ENCODE measurements around the gene KIAA1217.

The KIAA1217 gene

DNA sequence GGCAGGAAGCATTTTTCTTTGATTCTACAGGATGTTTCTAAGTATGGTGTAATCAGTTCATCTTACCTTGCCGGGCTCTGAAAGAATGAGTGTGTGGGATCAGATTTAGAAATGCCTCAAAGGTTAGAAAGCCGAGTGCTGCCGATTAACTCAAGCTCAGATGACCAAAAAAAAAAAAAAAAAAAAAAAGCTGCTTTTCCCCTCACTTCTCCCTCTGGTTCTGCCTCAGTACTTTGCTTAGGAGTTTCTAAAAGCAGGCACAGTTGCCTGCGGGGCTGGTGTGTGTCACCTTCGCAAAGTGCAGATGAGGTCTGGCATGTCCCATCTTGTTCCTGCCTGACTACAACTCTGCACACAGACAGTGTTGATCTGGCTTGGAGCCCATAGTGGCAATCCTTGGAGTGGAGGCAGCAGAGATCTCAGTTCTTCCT is 47.0 kb downstream of the KIAA1217 start (continued):
- TF ChIP-seq, protein P1, sequence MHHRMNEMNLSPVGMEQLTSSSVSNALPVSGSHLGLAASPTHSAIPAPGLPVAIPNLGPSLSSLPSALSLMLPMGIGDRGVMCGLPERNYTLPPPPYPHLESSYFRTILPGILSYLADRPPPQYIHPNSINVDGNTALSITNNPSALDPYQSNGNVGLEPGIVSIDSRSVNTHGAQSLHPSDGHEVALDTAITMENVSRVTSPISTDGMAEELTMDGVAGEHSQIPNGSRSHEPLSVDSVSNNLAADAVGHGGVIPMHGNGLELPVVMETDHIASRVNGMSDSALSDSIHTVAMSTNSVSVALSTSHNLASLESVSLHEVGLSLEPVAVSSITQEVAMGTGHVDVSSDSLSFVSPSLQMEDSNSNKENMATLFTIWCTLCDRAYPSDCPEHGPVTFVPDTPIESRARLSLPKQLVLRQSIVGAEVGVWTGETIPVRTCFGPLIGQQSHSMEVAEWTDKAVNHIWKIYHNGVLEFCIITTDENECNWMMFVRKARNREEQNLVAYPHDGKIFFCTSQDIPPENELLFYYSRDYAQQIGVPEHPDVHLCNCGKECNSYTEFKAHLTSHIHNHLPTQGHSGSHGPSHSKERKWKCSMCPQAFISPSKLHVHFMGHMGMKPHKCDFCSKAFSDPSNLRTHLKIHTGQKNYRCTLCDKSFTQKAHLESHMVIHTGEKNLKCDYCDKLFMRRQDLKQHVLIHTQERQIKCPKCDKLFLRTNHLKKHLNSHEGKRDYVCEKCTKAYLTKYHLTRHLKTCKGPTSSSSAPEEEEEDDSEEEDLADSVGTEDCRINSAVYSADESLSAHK (tag by site-specific recombination; IDR thresholded peaks at IDR 0.05), result peak; percentile 71; the same call in 1 of the 2 replicates
- TF ChIP-seq KLF9 (tag by site-specific recombination; IDR thresholded peaks at IDR 0.05; ENCODE audit: low read depth), result no peak
- 0 out of 2 replicates have a peak, but pooled peaks have one; percentile 29 for TF ChIP-seq ZNF146 (tag by site-specific recombination; IDR thresholded peaks at IDR 0.05)
- TF ChIP-seq ZBTB1 (tag by site-specific recombination; IDR thresholded peaks at IDR 0.05), result no peak
- no peak for TF ChIP-seq ZNF416 (tag by site-specific recombination; IDR thresholded peaks at IDR 0.05)

DNA sequence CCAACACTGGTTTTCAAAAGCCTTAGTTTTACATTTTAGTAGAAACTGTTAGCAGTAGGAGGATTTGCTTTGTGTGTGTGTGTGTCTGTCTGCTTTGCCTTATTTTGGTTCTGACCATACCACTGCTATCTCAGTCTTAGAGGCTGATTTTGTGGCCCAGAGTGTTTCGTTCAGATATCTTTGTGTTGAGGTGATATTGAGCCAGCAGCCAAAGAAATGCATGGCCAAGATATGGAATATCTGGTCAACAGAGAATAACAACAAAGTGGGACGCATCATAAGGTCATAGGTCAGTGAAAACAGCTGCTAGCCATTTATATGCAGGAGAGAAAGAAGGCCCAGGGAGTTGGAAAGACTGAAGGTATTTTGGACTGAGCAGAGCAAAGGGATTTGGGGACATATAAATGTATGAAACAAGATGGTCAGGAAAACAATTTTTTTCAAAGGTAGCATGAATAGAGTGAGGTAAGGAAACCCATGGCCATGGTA is 47.7 kb downstream of the KIAA1217 start:
- Histone ChIP-seq H3K36me3 (ENCODE audit: control insufficient read depth in 2 of 2, insufficient read depth in 1 of 2, low read length in 2 of 2) (no peaks in the 10 kb centered on the region), H3K27ac (ENCODE audit: extremely low read depth, low read depth, low read length) (no peak overlapping the region), H3K4me1 (ENCODE audit: control insufficient read depth, insufficient read depth, low read length) (peaks cover 5% of the 10 kb centered on the region; the same call in 1 of the 2 replicates), H3K9me3 (ENCODE audit: control insufficient read depth, insufficient read depth, low read depth, low read length) (no peaks in the 10 kb centered on the region), H3K4me3 (ENCODE audit: low read depth, low read length) (no peak overlapping the region)
- no peak for TF ChIP-seq PRDM1 (tag by site-specific recombination; IDR thresholded peaks at IDR 0.05)
- no peak for TF ChIP-seq GLIS1 (tag by site-specific recombination; IDR thresholded peaks at IDR 0.05)
- POLR2A ChIA-PET, result no interaction called here
- CTCF ChIA-PET, result no interaction called here

DNA sequence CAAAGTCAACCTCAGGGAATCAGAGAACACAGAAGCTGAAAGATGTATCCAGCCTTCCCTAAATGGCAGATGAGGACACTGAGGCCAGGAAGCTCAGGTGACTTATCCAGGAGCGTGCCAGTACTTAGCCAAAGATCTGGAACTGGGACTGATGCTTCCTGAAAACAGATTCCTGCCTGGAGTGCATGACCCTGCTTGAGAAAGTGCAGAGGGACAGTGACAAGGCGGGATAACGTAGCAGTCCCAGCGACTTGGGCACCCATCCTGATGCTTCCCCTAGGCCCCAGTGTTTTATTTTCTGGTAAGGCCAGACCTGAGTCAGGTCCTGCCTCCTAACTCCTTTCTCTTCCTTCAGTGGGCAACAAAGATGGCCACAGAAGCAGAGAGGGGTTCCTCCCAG is 48.6 kb downstream of the KIAA1217 start:
- Histone ChIP-seq H3K4me3 (ENCODE audit: low read depth, low read length) (no peak overlapping the region), H3K9me3 (ENCODE audit: control insufficient read depth, insufficient read depth, low read depth, low read length) (no peaks in the 10 kb centered on the region), H3K36me3 (ENCODE audit: control insufficient read depth in 2 of 2, insufficient read depth in 1 of 2, low read length in 2 of 2) (no peaks in the 10 kb centered on the region), H3K4me1 (ENCODE audit: control insufficient read depth, insufficient read depth, low read length) (peaks cover 5% of the 10 kb centered on the region; the same call in 1 of the 2 replicates), H3K27ac (ENCODE audit: extremely low read depth, low read depth, low read length) (no peak overlapping the region)
- ChIA-PET CTCF (interaction anchor here (0.7 kb wide), 1 partner anchor 337 kb away, joined by 4 read pairs; no protein-coding TSS in a partner anchor), POLR2A (no interaction called here)
- TF ChIP-seq, protein P2, sequence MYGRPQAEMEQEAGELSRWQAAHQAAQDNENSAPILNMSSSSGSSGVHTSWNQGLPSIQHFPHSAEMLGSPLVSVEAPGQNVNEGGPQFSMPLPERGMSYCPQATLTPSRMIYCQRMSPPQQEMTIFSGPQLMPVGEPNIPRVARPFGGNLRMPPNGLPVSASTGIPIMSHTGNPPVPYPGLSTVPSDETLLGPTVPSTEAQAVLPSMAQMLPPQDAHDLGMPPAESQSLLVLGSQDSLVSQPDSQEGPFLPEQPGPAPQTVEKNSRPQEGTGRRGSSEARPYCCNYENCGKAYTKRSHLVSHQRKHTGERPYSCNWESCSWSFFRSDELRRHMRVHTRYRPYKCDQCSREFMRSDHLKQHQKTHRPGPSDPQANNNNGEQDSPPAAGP (tag by site-specific recombination; IDR thresholded peaks at IDR 0.05), result no peak
- TF ChIP-seq, protein P3, sequence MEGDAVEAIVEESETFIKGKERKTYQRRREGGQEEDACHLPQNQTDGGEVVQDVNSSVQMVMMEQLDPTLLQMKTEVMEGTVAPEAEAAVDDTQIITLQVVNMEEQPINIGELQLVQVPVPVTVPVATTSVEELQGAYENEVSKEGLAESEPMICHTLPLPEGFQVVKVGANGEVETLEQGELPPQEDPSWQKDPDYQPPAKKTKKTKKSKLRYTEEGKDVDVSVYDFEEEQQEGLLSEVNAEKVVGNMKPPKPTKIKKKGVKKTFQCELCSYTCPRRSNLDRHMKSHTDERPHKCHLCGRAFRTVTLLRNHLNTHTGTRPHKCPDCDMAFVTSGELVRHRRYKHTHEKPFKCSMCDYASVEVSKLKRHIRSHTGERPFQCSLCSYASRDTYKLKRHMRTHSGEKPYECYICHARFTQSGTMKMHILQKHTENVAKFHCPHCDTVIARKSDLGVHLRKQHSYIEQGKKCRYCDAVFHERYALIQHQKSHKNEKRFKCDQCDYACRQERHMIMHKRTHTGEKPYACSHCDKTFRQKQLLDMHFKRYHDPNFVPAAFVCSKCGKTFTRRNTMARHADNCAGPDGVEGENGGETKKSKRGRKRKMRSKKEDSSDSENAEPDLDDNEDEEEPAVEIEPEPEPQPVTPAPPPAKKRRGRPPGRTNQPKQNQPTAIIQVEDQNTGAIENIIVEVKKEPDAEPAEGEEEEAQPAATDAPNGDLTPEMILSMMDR (tag by site-specific recombination; IDR thresholded peaks at IDR 0.05), result no peak
- TF ChIP-seq SP7 (tag by site-specific recombination; IDR thresholded peaks at IDR 0.05) (no peak), ZNF626 (tag by site-specific recombination; IDR thresholded peaks at IDR 0.05) (no peak), HOXC10 (CRISPR knock-in tag; IDR thresholded peaks at IDR 0.05) (no peak), ZNF670 (tag by site-specific recombination; IDR thresholded peaks at IDR 0.05; ENCODE audit: low read depth) (no peak), ZNF211 (tag by site-specific recombination; IDR thresholded peaks at IDR 0.05; ENCODE audit: low read depth) (no peak), ZNF658 (tag by site-specific recombination; IDR thresholded peaks at IDR 0.05) (no peak), ZNF133 (tag by site-specific recombination; IDR thresholded peaks at IDR 0.05) (no peak), ZNF843 (tag by site-specific recombination; IDR thresholded peaks at IDR 0.05) (no peak), KLF16 (tag by site-specific recombination; IDR thresholded peaks at IDR 0.05) (no peak), ZSCAN16 (tag by site-specific recombination; IDR thresholded peaks at IDR 0.05) (no peak), ZNF529 (tag by site-specific recombination; IDR thresholded peaks at IDR 0.05; ENCODE audit: insufficient replicate concordance) (no peak), ZNF600 (tag by site-specific recombination; IDR thresholded peaks at IDR 0.05) (no peak), ZNF548 (tag by site-specific recombination; IDR thresholded peaks at IDR 0.05) (no peak), HOXA7 (CRISPR knock-in tag; IDR thresholded peaks at IDR 0.05; ENCODE audit: borderline replicate concordance) (no peak)
- TF ChIP-seq, protein P4, sequence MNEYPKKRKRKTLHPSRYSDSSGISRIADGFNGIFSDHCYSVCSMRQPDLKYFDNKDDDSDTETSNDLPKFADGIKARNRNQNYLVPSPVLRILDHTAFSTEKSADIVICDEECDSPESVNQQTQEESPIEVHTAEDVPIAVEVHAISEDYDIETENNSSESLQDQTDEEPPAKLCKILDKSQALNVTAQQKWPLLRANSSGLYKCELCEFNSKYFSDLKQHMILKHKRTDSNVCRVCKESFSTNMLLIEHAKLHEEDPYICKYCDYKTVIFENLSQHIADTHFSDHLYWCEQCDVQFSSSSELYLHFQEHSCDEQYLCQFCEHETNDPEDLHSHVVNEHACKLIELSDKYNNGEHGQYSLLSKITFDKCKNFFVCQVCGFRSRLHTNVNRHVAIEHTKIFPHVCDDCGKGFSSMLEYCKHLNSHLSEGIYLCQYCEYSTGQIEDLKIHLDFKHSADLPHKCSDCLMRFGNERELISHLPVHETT (tag by site-specific recombination; IDR thresholded peaks at IDR 0.05), result no peak
